ENCODE data around the gene ZNF813.

ZNF813 gene

DNA sequence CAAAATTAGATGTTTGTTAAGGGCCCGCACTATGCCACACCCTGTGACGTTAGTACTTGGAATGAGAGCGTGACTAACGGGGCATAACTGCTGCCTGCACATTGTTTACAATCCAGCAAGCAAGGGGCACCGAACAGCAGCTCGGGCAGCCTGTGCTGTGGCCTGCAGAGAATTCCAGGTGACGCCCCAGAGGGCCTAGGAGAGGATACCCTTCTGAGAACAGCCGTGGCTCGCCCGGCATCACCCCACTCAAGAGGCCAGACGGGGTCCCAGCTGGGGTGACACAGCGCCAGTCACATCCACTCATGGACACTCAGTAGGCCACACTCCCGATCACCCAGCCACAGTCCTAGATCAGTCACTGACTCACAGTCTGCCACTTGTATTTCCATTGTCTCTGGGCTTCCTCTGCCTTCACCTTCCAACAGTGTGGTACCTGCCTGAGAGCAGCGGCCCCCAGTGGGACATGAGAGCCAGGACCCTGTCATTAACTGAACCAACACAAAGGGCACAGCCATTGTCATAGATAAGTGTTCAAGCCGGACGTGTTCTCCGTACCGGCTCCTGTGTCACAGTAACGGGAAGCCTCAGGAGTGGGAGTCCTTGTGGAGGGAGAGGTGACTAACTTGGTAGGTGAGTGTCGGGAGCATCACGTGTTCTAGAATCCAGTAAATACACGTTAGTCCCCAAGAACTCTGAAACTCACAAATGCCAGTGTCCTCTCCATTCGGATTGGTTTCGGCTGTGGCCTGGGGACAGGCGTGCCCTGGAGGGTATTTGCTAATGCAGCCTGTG is 77.9 kb downstream of the ZNF813 start:
- TF ChIP-seq, protein P1, sequence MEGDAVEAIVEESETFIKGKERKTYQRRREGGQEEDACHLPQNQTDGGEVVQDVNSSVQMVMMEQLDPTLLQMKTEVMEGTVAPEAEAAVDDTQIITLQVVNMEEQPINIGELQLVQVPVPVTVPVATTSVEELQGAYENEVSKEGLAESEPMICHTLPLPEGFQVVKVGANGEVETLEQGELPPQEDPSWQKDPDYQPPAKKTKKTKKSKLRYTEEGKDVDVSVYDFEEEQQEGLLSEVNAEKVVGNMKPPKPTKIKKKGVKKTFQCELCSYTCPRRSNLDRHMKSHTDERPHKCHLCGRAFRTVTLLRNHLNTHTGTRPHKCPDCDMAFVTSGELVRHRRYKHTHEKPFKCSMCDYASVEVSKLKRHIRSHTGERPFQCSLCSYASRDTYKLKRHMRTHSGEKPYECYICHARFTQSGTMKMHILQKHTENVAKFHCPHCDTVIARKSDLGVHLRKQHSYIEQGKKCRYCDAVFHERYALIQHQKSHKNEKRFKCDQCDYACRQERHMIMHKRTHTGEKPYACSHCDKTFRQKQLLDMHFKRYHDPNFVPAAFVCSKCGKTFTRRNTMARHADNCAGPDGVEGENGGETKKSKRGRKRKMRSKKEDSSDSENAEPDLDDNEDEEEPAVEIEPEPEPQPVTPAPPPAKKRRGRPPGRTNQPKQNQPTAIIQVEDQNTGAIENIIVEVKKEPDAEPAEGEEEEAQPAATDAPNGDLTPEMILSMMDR (IDR thresholded peaks at IDR 0.05; ENCODE audit: borderline replicate concordance, control extremely low read depth, extremely low read depth, insufficient read depth, missing control alignments) = no peak
- in situ Hi-C loops (cut with MboI; ENCODE audit: low sequenced_read_pairs, unreplicated experiment) = no loop called here
- DNase-seq (ENCODE audit: low spot score) = no peak
